IMR-90 (cell line): Measurements from ENCODE around the gene PID1. TPM values are rescaled to one million over a fixed set of nuclear protein-coding genes. Genes with fewer than 3 reads are reported as not detected.
"Not testable (repeated sequence)": the region's sequence is repeated elsewhere in the genome, so short reads cannot be mapped to it uniquely, and the experiment has no call there.

ENCODE experiments used
- ATAC-seq: fragments of 200-7000 bp; cut with Tn5 transposase; 2 replicates; pipeline ENCODE4 v1.9.1; 2020; ENCODE audit warnings: low read depth, mild to moderate bottlenecking, moderate library complexity
- BruUV-seq: library from RNA; stranded (reverse); fragments of 400-500 nt; replicated peaks from 2 replicates; lab custom pipeline; 2021; lab: Mats Ljungman, UMichigan
- CTCF ChIA-PET: fragments of 300-600 bp; formaldehyde crosslinking; extraction: SDS; loops from one replicate; lab custom pipeline; 2021; ENCODE audit warnings: antibody characterized with exemption; lab: Yijun Ruan, JAX
- POLR2A ChIA-PET: fragments of 300-600 bp; sonication (Branson Sonifier 250); formaldehyde crosslinking; loops from one replicate; lab custom pipeline; 2022; ENCODE audit warnings: antibody characterized with exemption; ENCODE audit not compliant: unreplicated experiment; lab: Charles Lee
- DNase-seq: peaks from one replicate; pipeline ENCODE4 v3.0.0; 2013
- H2AFZ ChIP-seq: replicated peaks from 2 replicates; pipeline ENCODE3; 2013; ENCODE audit warnings: low read length, mild to moderate bottlenecking; ENCODE audit not compliant: poor library complexity
- H2AK5ac ChIP-seq: 2 replicates; pipeline ENCODE4 v1.6.1; 2013; ENCODE audit warnings: low read depth, low read length, inconsistent platforms
- H2AK9ac ChIP-seq: replicated peaks from 2 replicates; pipeline ENCODE3; 2013; ENCODE audit warnings: mild to moderate bottlenecking, low read depth, low read length, moderate library complexity; ENCODE audit not compliant: poor library complexity
- H2BK120ac ChIP-seq: 2 replicates; pipeline ENCODE4 v1.6.1; 2013; ENCODE audit warnings: low read depth, low read length, inconsistent platforms
- H2BK15ac ChIP-seq: 3 replicates; pipeline ENCODE4 v1.6.1; 2013; ENCODE audit warnings: low read depth, low read length, inconsistent platforms
- H2BK20ac ChIP-seq: 2 replicates; pipeline ENCODE4 v1.6.1; 2013; ENCODE audit warnings: low read depth, mild to moderate bottlenecking, inconsistent platforms, low read length, moderate library complexity
- H2BK5ac ChIP-seq: 2 replicates; pipeline ENCODE4 v1.6.1; 2013; ENCODE audit warnings: mild to moderate bottlenecking, low read depth, low read length, inconsistent platforms; ENCODE audit not compliant: poor library complexity, severe bottlenecking
- H3K14ac ChIP-seq: replicated peaks from 2 replicates; pipeline ENCODE4 v1.6.1; 2013; ENCODE audit warnings: low read depth, low read length, inconsistent platforms
- H3K18ac ChIP-seq: 2 replicates; pipeline ENCODE4 v1.6.1; 2013; ENCODE audit warnings: low read depth, low read length, control low read depth
- H3K23ac ChIP-seq: 2 replicates; pipeline ENCODE4 v1.6.1; 2013; ENCODE audit warnings: low read depth, low read length, inconsistent platforms
- H3K27ac ChIP-seq: 2 replicates; pipeline ENCODE4 v1.5.1; 2013; ENCODE audit warnings: mild to moderate bottlenecking, control low read depth, low read length; ENCODE audit not compliant: insufficient read depth
- H3K27me3 ChIP-seq: 2 replicates; pipeline ENCODE4 v1.6.1; 2013; ENCODE audit warnings: low read length; ENCODE audit not compliant: control insufficient read depth, insufficient read depth
- H3K36me3 ChIP-seq: 2 replicates; pipeline ENCODE4 v1.6.1; 2013; ENCODE audit warnings: low read length, mixed read lengths; ENCODE audit not compliant: control insufficient read depth, insufficient read depth
- H3K4ac ChIP-seq: 2 replicates; pipeline ENCODE4 v1.6.1; 2013; ENCODE audit warnings: low read depth, low read length, inconsistent platforms
- H3K4me1 ChIP-seq: 2 replicates; pipeline ENCODE4 v1.6.1; 2013; ENCODE audit warnings: low read length, mixed read lengths; ENCODE audit not compliant: control insufficient read depth, insufficient read depth
- H3K4me2 ChIP-seq: 2 replicates; pipeline ENCODE4 v1.6.1; 2013; ENCODE audit warnings: low read depth, mild to moderate bottlenecking, control low read depth, low read length, moderate library complexity
- H3K4me3 ChIP-seq: 2 replicates; pipeline ENCODE4 v1.5.1; 2013; ENCODE audit warnings: low read depth, mild to moderate bottlenecking, control low read depth, low read length, moderate library complexity; ENCODE audit not compliant: insufficient read depth
- H3K56ac ChIP-seq: 2 replicates; pipeline ENCODE4 v1.6.1; 2013; ENCODE audit warnings: low read length, inconsistent platforms; ENCODE audit not compliant: insufficient read depth; ENCODE audit errors: extremely low read depth
- H3K79me1 ChIP-seq, 2 experiments: 2 replicates each; pipeline ENCODE4 v1.6.1; 2013; ENCODE audit warnings: low read length in 2 of 2, inconsistent platforms in 1 of 2, low read depth in 1 of 2
- H3K9ac ChIP-seq: 2 replicates; pipeline ENCODE4 v1.6.1; 2013; ENCODE audit warnings: low read depth, low read length, control low read depth
- H3K9me1 ChIP-seq: 2 replicates; pipeline ENCODE4 v1.6.1; 2013; ENCODE audit warnings: low read length, inconsistent platforms; ENCODE audit not compliant: insufficient read depth
- H3K9me3 ChIP-seq: 2 replicates; pipeline ENCODE4 v1.6.1; 2013; ENCODE audit warnings: low read length; ENCODE audit not compliant: control insufficient read depth, insufficient read depth
- H4K20me1 ChIP-seq: 2 replicates; pipeline ENCODE4 v1.6.1; 2013; ENCODE audit warnings: low read length, inconsistent platforms; ENCODE audit not compliant: insufficient read depth
- H4K5ac ChIP-seq: 2 replicates; pipeline ENCODE4 v1.6.1; 2013; ENCODE audit warnings: mild to moderate bottlenecking, low read depth, low read length, control low read depth
- H4K8ac ChIP-seq, 2 experiments: 2 replicates each; pipeline ENCODE4 v1.6.1; 2013; ENCODE audit warnings: low read depth in 2 of 2, low read length in 2 of 2, control low read depth in 1 of 2, inconsistent platforms in 1 of 2
- H4K91ac ChIP-seq: 2 replicates; pipeline ENCODE4 v1.6.1; 2013; ENCODE audit warnings: low read depth, low read length, inconsistent platforms; ENCODE audit not compliant: insufficient read depth
- WGBS, 2 experiments: methylation state at CpG; one replicate each; pipeline versions ENCODE4 v1.1.5 to v1.1.7; 2013; ENCODE audit warnings: missing lambda C conversion rate in 2 of 2; ENCODE audit not compliant: insufficient read length in 1 of 2; ENCODE audit errors: extremely low coverage in 2 of 2; 5-methylcytosine and 5-hydroxymethylcytosine counted together
- dilution Hi-C: fragments of 300-500 bp; cut with HindIII; formaldehyde crosslinking; loops from one replicate; pipeline ENCODE4 v1.14.3; 2018; ENCODE audit warnings: low sequenced_read_pairs; ENCODE audit not compliant: unreplicated experiment
- in situ Hi-C: fragments of 300-500 bp; cut with MboI; formaldehyde crosslinking; loops from 3 replicates; pipeline ENCODE4 v1.14.3; 2019; ENCODE audit warnings: low sequenced_read_pairs, inconsistent platforms, mixed read lengths
- intact Hi-C: fragments of 100-400 bp; cut with micrococcal nuclease; formaldehyde crosslinking; loops from 2 replicates; pipeline ENCODE4 v1.10.0; 2022
- polyA plus RNA-seq, 3 experiments: library from polyadenylated mRNA; depleted of rRNA; stranded (reverse); fragments of >200 nt; gene quantifications; 2 replicates each; pipeline ENCODE4 v1.2.3, GENCODE V29; 2012; ENCODE audit warnings: low replicate concordance in 1 of 3
- total RNA-seq: library from RNA; depleted of rRNA; stranded (reverse); fragments of >200 nt; gene quantifications from 2 replicates; pipeline ENCODE4 v1.2.3, GENCODE V29; 2012

Gene PID1
- total and polyA plus RNA-seq, 2 of the 4 experiments (the other 2 are of a cell fraction): 0.90 to 1.9 TPM

GRCh38 chr2:229076886-229077285 is 194.2 kb downstream of the PID1 start:
- H3K18ac ChIP-seq, ATAC-seq, dilution Hi-C loops, H3K9me3 ChIP-seq, intact Hi-C loops, H4K91ac ChIP-seq, H3K4me3 ChIP-seq, H2BK120ac ChIP-seq, in situ Hi-C loops, H3K9me1 ChIP-seq, H2AFZ ChIP-seq, H2BK5ac ChIP-seq, H3K4ac ChIP-seq, H4K5ac ChIP-seq, H3K14ac ChIP-seq, H2BK15ac ChIP-seq, H4K20me1 ChIP-seq, H2BK20ac ChIP-seq, H3K36me3 ChIP-seq, BruUV-seq, H3K56ac ChIP-seq, CTCF ChIA-PET, DNase-seq, H3K4me1 ChIP-seq, H4K8ac ChIP-seq, H3K23ac ChIP-seq, H3K27me3 ChIP-seq, H3K9ac ChIP-seq, H2AK9ac ChIP-seq, H3K79me1 ChIP-seq, H3K4me2 ChIP-seq, H3K27ac ChIP-seq, H2AK5ac ChIP-seq, POLR2A ChIA-PET: not testable (repeated sequence)
- WGBS, 2 experiments: no CpG with 5 or more reads among the region's 2 CpGs
